ENCODE results near the gene CASZ1.

The CASZ1 gene

DNA sequence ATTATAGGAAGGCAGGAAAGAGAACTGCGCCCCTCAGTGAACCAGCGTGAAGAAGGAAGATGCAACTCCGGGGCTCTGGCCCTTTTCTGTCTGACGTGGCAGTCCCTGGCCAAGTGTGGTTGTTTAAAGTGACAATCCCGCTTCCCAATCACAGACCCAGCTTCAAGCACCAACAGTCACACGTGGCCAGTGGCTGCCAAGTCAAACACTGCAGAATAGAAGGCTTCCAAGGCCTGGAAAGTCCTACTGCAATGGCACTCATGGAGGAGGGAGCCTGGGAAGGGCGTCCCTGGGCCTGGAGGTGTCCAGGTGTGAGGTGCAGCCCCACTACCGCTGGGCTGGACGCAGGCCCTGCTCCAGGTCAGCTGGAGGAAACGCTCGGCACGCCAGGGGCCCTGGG lies 143.8 kb downstream of the CASZ1 start:
- DNase-seq (ENCODE audit: insufficient read length, low spot score) (no peak), FAIRE-seq (no peak)
- TF ChIP-seq POU2F2 (IDR thresholded peaks at IDR 0.05; ENCODE audit: low read depth, low read length) = no peak
- no peak for TF ChIP-seq SPI1 (IDR thresholded peaks at IDR 0.05; ENCODE audit: low read depth, low read length)
- TF ChIP-seq POLR2AphosphoS5 (IDR thresholded peaks at IDR 0.05; ENCODE audit: low read depth, low read length) = no peak

- no peak for TF ChIP-seq POLR2A (IDR thresholded peaks at IDR 0.05; ENCODE audit: low read depth, low read length)
- FAIRE-seq = no peak
- DNase-seq (ENCODE audit: insufficient read length, low spot score) = no peak
These were observed 144.7 kb downstream of the CASZ1 start for GRCh38 chr1:10651793-10652192.

GRCh38 chr1:10651389-10651766 lies 145.1 kb downstream of the CASZ1 start:
- FAIRE-seq (no peak), DNase-seq (ENCODE audit: insufficient read length, low spot score) (no peak)
- TF ChIP-seq SPI1 (IDR thresholded peaks at IDR 0.05; ENCODE audit: low read depth, low read length) = no peak
- no peak for TF ChIP-seq POU2F2 (IDR thresholded peaks at IDR 0.05; ENCODE audit: low read depth, low read length)
- TF ChIP-seq POLR2AphosphoS5 (IDR thresholded peaks at IDR 0.05; ENCODE audit: low read depth, low read length) = no peak
- TF ChIP-seq POLR2A (IDR thresholded peaks at IDR 0.05; ENCODE audit: low read depth, low read length) = no peak
- no peak for TF ChIP-seq TAF1 (IDR thresholded peaks at IDR 0.05; ENCODE audit: low read depth, low read length)
- no peak for TF ChIP-seq PAX5 (IDR thresholded peaks at IDR 0.05; ENCODE audit: insufficient read depth, low read length, severe bottlenecking)

- no peak for TF ChIP-seq POU2F2 (IDR thresholded peaks at IDR 0.05; ENCODE audit: low read depth, low read length)
- no peak for TF ChIP-seq TAF1 (IDR thresholded peaks at IDR 0.05; ENCODE audit: low read depth, low read length)
- TF ChIP-seq POLR2AphosphoS5 (IDR thresholded peaks at IDR 0.05; ENCODE audit: low read depth, low read length) = no peak
- no peak for TF ChIP-seq SPI1 (IDR thresholded peaks at IDR 0.05; ENCODE audit: low read depth, low read length)
- TF ChIP-seq POLR2A (IDR thresholded peaks at IDR 0.05; ENCODE audit: low read depth, low read length) = no peak
- TF ChIP-seq PAX5 (IDR thresholded peaks at IDR 0.05; ENCODE audit: insufficient read depth, low read length, severe bottlenecking) = no peak
- FAIRE-seq = no peak
- no peak for DNase-seq (ENCODE audit: insufficient read length, low spot score)
These were observed 145.7 kb downstream of the CASZ1 start for GRCh38 chr1:10650556-10651388.

GRCh38 chr1:10649517-10650201 lies 146.8 kb downstream of the CASZ1 start:
- DNase-seq (ENCODE audit: insufficient read length, low spot score) = no peak
- FAIRE-seq = no peak
- TF ChIP-seq POLR2AphosphoS5 (IDR thresholded peaks at IDR 0.05; ENCODE audit: low read depth, low read length) (no peak), POLR2A (IDR thresholded peaks at IDR 0.05; ENCODE audit: low read depth, low read length) (no peak), SPI1 (IDR thresholded peaks at IDR 0.05; ENCODE audit: low read depth, low read length) (no peak), POU2F2 (IDR thresholded peaks at IDR 0.05; ENCODE audit: low read depth, low read length) (no peak), PAX5 (IDR thresholded peaks at IDR 0.05; ENCODE audit: insufficient read depth, low read length, severe bottlenecking) (no peak), TAF1 (IDR thresholded peaks at IDR 0.05; ENCODE audit: low read depth, low read length) (no peak)

- no peak for DNase-seq (ENCODE audit: insufficient read length, low spot score)
- FAIRE-seq = no peak
- TF ChIP-seq TAF1 (IDR thresholded peaks at IDR 0.05; ENCODE audit: low read depth, low read length) = no peak
- no peak for TF ChIP-seq POLR2AphosphoS5 (IDR thresholded peaks at IDR 0.05; ENCODE audit: low read depth, low read length)
- TF ChIP-seq POLR2A (IDR thresholded peaks at IDR 0.05; ENCODE audit: low read depth, low read length) = no peak
- no peak for TF ChIP-seq PAX5 (IDR thresholded peaks at IDR 0.05; ENCODE audit: insufficient read depth, low read length, severe bottlenecking)
- no peak for TF ChIP-seq POU2F2 (IDR thresholded peaks at IDR 0.05; ENCODE audit: low read depth, low read length)
- TF ChIP-seq SPI1 (IDR thresholded peaks at IDR 0.05; ENCODE audit: low read depth, low read length) = no peak
These were observed 147.5 kb downstream of the CASZ1 start for GRCh38 chr1:10648689-10649516.

DNA sequence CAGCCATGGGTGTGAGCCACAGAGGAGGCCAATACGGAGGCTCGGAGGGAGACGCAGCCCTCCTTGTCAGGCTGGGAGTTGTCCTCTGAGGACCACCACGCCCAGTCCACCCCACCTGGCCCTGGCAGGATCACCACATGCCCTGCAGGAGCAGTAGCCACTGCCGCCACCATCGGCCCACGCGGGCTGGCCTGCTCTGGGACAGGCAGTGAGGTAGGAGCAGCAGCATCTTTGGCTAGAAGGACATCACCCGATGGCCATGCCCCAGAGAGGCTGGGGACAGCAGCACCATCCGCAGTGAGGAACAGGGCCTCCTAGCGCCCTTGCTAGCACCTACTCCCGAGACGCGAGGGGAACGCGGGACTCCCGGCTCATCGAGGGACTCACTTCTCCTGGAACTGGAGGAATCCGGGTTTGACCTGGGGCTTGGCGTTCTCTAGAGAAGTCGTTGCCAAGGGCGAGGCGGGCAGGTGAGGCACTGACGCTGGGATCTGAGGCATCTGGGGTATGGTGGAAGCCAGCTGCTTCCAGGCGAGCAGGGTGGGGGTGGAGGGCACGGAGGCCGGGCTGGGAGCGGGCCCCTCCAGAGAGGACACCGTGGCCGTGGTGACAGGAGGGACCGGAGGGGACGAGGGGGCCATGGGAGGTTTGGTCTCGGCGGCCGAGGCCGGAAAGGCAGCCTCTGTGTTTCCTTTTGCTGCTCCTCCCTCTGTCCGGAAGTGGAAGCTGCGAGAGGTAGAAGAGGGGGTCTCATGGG lies 148.9 kb downstream of the CASZ1 start:
- no peak for TF ChIP-seq PAX5 (IDR thresholded peaks at IDR 0.05; ENCODE audit: insufficient read depth, low read length, severe bottlenecking)
- TF ChIP-seq POLR2A (IDR thresholded peaks at IDR 0.05; ENCODE audit: low read depth, low read length) = no peak
- no peak for TF ChIP-seq POU2F2 (IDR thresholded peaks at IDR 0.05; ENCODE audit: low read depth, low read length)
- no peak for TF ChIP-seq SPI1 (IDR thresholded peaks at IDR 0.05; ENCODE audit: low read depth, low read length)
- TF ChIP-seq TAF1 (IDR thresholded peaks at IDR 0.05; ENCODE audit: low read depth, low read length) = no peak
- no peak for TF ChIP-seq POLR2AphosphoS5 (IDR thresholded peaks at IDR 0.05; ENCODE audit: low read depth, low read length)
- DNase-seq (ENCODE audit: insufficient read length, low spot score) (no peak), FAIRE-seq (no peak)

- DNase-seq (ENCODE audit: insufficient read length, low spot score) = no peak
- FAIRE-seq = no peak
These were observed 150.0 kb downstream of the CASZ1 start for GRCh38 chr1:10646347-10646861.

More at GRCh38 chr1:10646347-10646861, 150.0 kb downstream of the CASZ1 start:
- TF ChIP-seq POLR2A (IDR thresholded peaks at IDR 0.05; ENCODE audit: low read depth, low read length) = no peak
